SK-N-SH (cell line): ENCODE results near the gene GNG4.

Experiments
- CHD2 ChIP-seq: fragments of 150-350 bp; IDR thresholded peaks from 2 replicates; pipeline ENCODE4 v1.6.1; 2018; ENCODE audit warnings: low read length; ENCODE audit not compliant: partially characterized antibody
- CTCF ChIP-seq: fragments of 200-600 bp; sonication (generic); IDR thresholded peaks from 2 replicates; pipeline ENCODE4 v1.6.1; 2017; ENCODE audit warnings: antibody characterized with exemption, mild to moderate bottlenecking, moderate library complexity
- ELF1 ChIP-seq: IDR thresholded peaks from 2 replicates; pipeline ENCODE4 v1.4.0; 2012
- EP300 ChIP-seq, 2 experiments: IDR thresholded peaks; 2 replicates each; pipeline versions ENCODE4 v1.4.0 to v1.6.1; 2012; ENCODE audit warnings: borderline replicate concordance in 1 of 2, low read depth in 1 of 2, low read length in 1 of 2
- EZH2phosphoT487 ChIP-seq: fragments of 200-600 bp; sonication (generic); IDR thresholded peaks from 2 replicates; pipeline ENCODE4 v1.6.1; 2017; ENCODE audit warnings: low read depth, mixed run types, mild to moderate bottlenecking, antibody characterized with exemption, moderate library complexity, borderline replicate concordance
- GABPA ChIP-seq: IDR thresholded peaks from 2 replicates; pipeline ENCODE4 v1.4.0; 2012; ENCODE audit warnings: low read depth, mild to moderate bottlenecking
- POLR2AphosphoS5 ChIP-seq: IDR thresholded peaks from 2 replicates; pipeline ENCODE4 v1.6.1; 2012; ENCODE audit warnings: low read depth, low read length
- RAD21 ChIP-seq: IDR thresholded peaks from 2 replicates; pipeline ENCODE4 v1.6.1; 2012; ENCODE audit warnings: mild to moderate bottlenecking, low read length
- RXRA ChIP-seq: IDR thresholded peaks from 2 replicates; pipeline ENCODE4 v1.4.0; 2012; ENCODE audit warnings: low read depth, mild to moderate bottlenecking, borderline replicate concordance
- SIN3A ChIP-seq: IDR thresholded peaks from 2 replicates; pipeline ENCODE4 v1.6.1; 2012; ENCODE audit warnings: low read depth, mild to moderate bottlenecking, low read length, moderate library complexity, borderline replicate concordance
- SMC3 ChIP-seq: IDR thresholded peaks from 2 replicates; pipeline ENCODE4 v1.6.1; 2012; ENCODE audit warnings: low read depth, low read length, improper control_type of control experiment
- TCF12 ChIP-seq: IDR thresholded peaks from 2 replicates; pipeline ENCODE4 v1.4.0; 2012
- YY1 ChIP-seq: IDR thresholded peaks from 2 replicates; pipeline ENCODE4 v1.4.0; 2012; ENCODE audit warnings: low read depth, mild to moderate bottlenecking
- TF ChIP-seq, protein P1 (sequence below): IDR thresholded peaks from 2 replicates; pipeline ENCODE4 v1.4.0; 2012; ENCODE audit warnings: low read depth

- no peak for TF ChIP-seq RXRA
- TF ChIP-seq TCF12, result no peak
- TF ChIP-seq SIN3A, result no peak
- no peak for TF ChIP-seq RAD21
- TF ChIP-seq, protein P1, sequence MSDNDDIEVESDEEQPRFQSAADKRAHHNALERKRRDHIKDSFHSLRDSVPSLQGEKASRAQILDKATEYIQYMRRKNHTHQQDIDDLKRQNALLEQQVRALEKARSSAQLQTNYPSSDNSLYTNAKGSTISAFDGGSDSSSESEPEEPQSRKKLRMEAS, result no peak
- no peak for TF ChIP-seq POLR2AphosphoS5
- no peak for TF ChIP-seq CTCF
- TF ChIP-seq EP300 (IDR thresholded peaks at IDR 0.05; ENCODE audit: borderline replicate concordance in 1 of 2, low read depth in 1 of 2, low read length in 1 of 2), result no peak
- TF ChIP-seq GABPA, result no peak
- no peak for TF ChIP-seq EZH2phosphoT487
- TF ChIP-seq SMC3, result no peak
- no peak for TF ChIP-seq YY1
- no peak for TF ChIP-seq ELF1
- TF ChIP-seq CHD2, result no peak
Measured at GRCh38 chr1:235556807-235557206, 92.8 kb downstream of the GNG4 start.
